Body of pancreas (tissue), 4 donors: ENCODE data around the gene PRM2.

Source experiments
- CTCF ChIP-seq, 7 experiments: fragments of 450-650 bp in 4 of 7; fragments of 200-600 bp in 3 of 7; sonication (generic) in 3 of 7; IDR thresholded peaks; one replicate each; pipeline ENCODE4 v1.5.1; 2016 to 2019; ENCODE audit warnings: antibody characterized with exemption in 7 of 7
- POLR2A ChIP-seq, 3 donors: fragments of 450-650 bp; IDR thresholded peaks; one replicate each; pipeline ENCODE4 v1.6.1; 2016; ENCODE audit warnings: antibody characterized with exemption in 3 of 3, mild to moderate bottlenecking in 2 of 3

- no peak for TF ChIP-seq CTCF (IDR thresholded peaks at IDR 0.05)
- no peak for TF ChIP-seq POLR2A (IDR thresholded peaks at IDR 0.05)
Observed at GRCh38 chr16:11265124-11265523, 11.2 kb downstream of the PRM2 start.
